GM18861 (cell line): ENCODE data around the gene ARL15.
"Not testable (repeated sequence)": the region's sequence is repeated elsewhere in the genome, so short reads cannot be mapped to it uniquely, and the experiment has no call there.

Experiments used
- ATAC-seq: cut with Tn5 transposase; IDR thresholded peaks from one replicate; pipeline ENCODE4 v1.9.1; 2021; ENCODE audit not compliant: unreplicated experiment

The ARL15 gene

GRCh38 chr5:53997736-53998627 is 312.4 kb downstream of the ARL15 start:
- ATAC-seq, result no peak

- no peak for ATAC-seq
Observed at GRCh38 chr5:53996008-53996407, 314.4 kb downstream of the ARL15 start.

- no peak for ATAC-seq
Observed at GRCh38 chr5:53994148-53994547, 316.2 kb downstream of the ARL15 start.

GRCh38 chr5:53991942-53992341 is 318.4 kb downstream of the ARL15 start:
- ATAC-seq, result no peak

GRCh38 chr5:53987101-53987500 is 323.3 kb downstream of the ARL15 start:
- no peak for ATAC-seq

GRCh38 chr5:53985796-53986195 is 324.6 kb downstream of the ARL15 start:
- no peak for ATAC-seq

GRCh38 chr5:53984971-53985370 is 325.4 kb downstream of the ARL15 start:
- no peak for ATAC-seq

GRCh38 chr5:53983568-53984460 is 326.6 kb downstream of the ARL15 start:
- no peak for ATAC-seq

GRCh38 chr5:53982319-53982718 is 328.1 kb downstream of the ARL15 start:
- ATAC-seq, result not testable (repeated sequence)

- ATAC-seq, result no peak
Observed at GRCh38 chr5:53980061-53980460, 330.3 kb downstream of the ARL15 start.

- no peak for ATAC-seq
Observed at GRCh38 chr5:53974021-53974420, 336.4 kb downstream of the ARL15 start.

GRCh38 chr5:53972314-53972713 is 338.1 kb downstream of the ARL15 start:
- ATAC-seq, result no peak

- ATAC-seq, result no peak
Observed at GRCh38 chr5:53971551-53971950, 338.8 kb downstream of the ARL15 start.

- no peak for ATAC-seq
Observed at GRCh38 chr5:53971131-53971530, 339.2 kb downstream of the ARL15 start.

- no peak for ATAC-seq
Observed at GRCh38 chr5:53970475-53970874, 339.9 kb downstream of the ARL15 start.

GRCh38 chr5:53969176-53969730 is 341.1 kb downstream of the ARL15 start:
- ATAC-seq, result no peak

GRCh38 chr5:53965459-53965858 is 344.9 kb downstream of the ARL15 start:
- no peak for ATAC-seq

GRCh38 chr5:53963958-53964357 is 346.4 kb downstream of the ARL15 start:
- no peak for ATAC-seq

- no peak for ATAC-seq
Observed at GRCh38 chr5:53962306-53962705, 348.1 kb downstream of the ARL15 start.

GRCh38 chr5:53956632-53957031 is 353.7 kb downstream of the ARL15 start:
- no peak for ATAC-seq

- ATAC-seq, result no peak
Observed at GRCh38 chr5:53956196-53956595, 354.2 kb downstream of the ARL15 start.

- ATAC-seq, result no peak
Observed at GRCh38 chr5:53950621-53951020, 359.8 kb downstream of the ARL15 start.
